ENCODE results near the gene STK24. TPM values are rescaled to one million over a fixed set of nuclear protein-coding genes. Genes with fewer than 3 reads are reported as not detected.

The STK24 gene
- total RNA-seq, 2 donors from 2014 or later, result 115 to 125 TPM

DNA sequence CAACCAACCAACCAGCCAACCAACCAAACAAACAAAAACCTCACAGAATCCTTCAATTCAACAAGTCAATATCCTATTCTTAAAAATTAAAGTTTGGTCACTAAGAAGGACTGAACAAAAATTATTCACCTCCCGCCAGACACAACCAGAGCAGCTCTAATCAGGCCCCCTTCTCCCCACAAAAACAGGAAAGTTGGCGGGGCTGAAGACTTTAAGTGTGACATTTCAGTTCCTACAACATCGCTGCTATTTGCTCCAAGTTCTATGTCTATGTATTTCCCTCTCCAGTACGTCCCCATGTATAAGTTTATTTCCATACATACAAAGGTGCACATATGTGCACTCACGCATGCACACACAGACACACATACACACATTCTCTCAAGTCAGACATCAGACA, 32.8 kb upstream of the STK24 start:
- no peaks in the 10 kb centered on the region for H3K36me3 Mint-ChIP-seq (ENCODE audit: low read depth)
- no peaks in the 10 kb centered on the region for H3K4me1 Mint-ChIP-seq
- H3K4me3 Mint-ChIP-seq, result no peak overlapping the region
- no peaks in the 10 kb centered on the region for H3K36me3 ChIP-seq (ENCODE audit: control insufficient read depth, insufficient read depth, low read length)
- no peak for DNase-seq
- no peaks in the 10 kb centered on the region for H3K9me3 ChIP-seq (ENCODE audit: control insufficient read depth, low read length)
- H3K27me3 ChIP-seq (ENCODE audit: control insufficient read depth, insufficient read depth, low read length, poor library complexity, severe bottlenecking), result peaks cover 13% of the 10 kb centered on the region
- 93 to 100% methylated on average over 3 to 5 of the region's 5 CpGs for WGBS, 2 experiments (ENCODE audit: insufficient coverage in 1 of 2, insufficient read length in 1 of 2)
- no peak overlapping the region for H3K27ac ChIP-seq (ENCODE audit: low read depth, low read length)
- H3K4me1 ChIP-seq (ENCODE audit: control insufficient read depth, insufficient read depth, low read length), result peaks cover 2% of the 10 kb centered on the region
- TF ChIP-seq, protein P1, sequence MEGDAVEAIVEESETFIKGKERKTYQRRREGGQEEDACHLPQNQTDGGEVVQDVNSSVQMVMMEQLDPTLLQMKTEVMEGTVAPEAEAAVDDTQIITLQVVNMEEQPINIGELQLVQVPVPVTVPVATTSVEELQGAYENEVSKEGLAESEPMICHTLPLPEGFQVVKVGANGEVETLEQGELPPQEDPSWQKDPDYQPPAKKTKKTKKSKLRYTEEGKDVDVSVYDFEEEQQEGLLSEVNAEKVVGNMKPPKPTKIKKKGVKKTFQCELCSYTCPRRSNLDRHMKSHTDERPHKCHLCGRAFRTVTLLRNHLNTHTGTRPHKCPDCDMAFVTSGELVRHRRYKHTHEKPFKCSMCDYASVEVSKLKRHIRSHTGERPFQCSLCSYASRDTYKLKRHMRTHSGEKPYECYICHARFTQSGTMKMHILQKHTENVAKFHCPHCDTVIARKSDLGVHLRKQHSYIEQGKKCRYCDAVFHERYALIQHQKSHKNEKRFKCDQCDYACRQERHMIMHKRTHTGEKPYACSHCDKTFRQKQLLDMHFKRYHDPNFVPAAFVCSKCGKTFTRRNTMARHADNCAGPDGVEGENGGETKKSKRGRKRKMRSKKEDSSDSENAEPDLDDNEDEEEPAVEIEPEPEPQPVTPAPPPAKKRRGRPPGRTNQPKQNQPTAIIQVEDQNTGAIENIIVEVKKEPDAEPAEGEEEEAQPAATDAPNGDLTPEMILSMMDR (conservative IDR thresholded peaks at IDR 0.05), result no peak
- peaks cover 2% of the 10 kb centered on the region for H3K27me3 Mint-ChIP-seq (ENCODE audit: insufficient read depth)
- H3K9ac ChIP-seq (ENCODE audit: extremely low read depth, low read length, poor library complexity, severe bottlenecking), result no peak overlapping the region
- H3K27ac Mint-ChIP-seq, result no peak overlapping the region
- H3K9me3 Mint-ChIP-seq, result no peaks in the 10 kb centered on the region
- H3K4me3 ChIP-seq (ENCODE audit: low read length), result no peak overlapping the region

DNA sequence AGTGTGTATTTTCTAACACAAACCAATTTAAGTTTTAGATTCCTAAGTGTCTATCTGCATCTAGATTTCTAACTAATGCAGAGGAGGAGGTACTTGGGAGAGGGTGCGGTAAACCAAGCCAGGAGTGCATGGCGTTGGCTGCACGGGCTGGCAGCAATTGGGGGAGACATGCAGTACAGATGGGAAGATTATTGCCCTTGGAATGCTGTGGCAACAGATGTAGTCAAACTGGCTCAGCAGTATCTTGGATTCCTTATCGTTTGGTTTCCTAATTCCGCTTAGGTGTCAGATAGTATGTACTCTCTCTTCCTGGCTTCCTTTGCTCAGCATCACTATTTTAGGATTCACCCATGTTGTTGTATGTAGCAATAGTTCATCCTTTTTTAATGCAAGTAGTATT, 29.4 kb upstream of the STK24 start:
- Histone ChIP-seq H3K27me3 (ENCODE audit: control insufficient read depth, insufficient read depth, low read length, poor library complexity, severe bottlenecking) (peaks cover 6% of the 10 kb centered on the region), H3K9me3 (ENCODE audit: control insufficient read depth, low read length) (no peaks in the 10 kb centered on the region), H3K4me1 (ENCODE audit: control insufficient read depth, insufficient read depth, low read length) (peaks cover 2% of the 10 kb centered on the region), H3K27ac (ENCODE audit: low read depth, low read length) (no peak overlapping the region), H3K4me3 (ENCODE audit: low read length) (no peak overlapping the region), H3K36me3 (ENCODE audit: control insufficient read depth, insufficient read depth, low read length) (no peaks in the 10 kb centered on the region), H3K9ac (ENCODE audit: extremely low read depth, low read length, poor library complexity, severe bottlenecking) (no peak overlapping the region)
- no peaks in the 10 kb centered on the region for H3K27me3 Mint-ChIP-seq (ENCODE audit: insufficient read depth)
- 57 to 74% methylated on average over 3 to 5 of the region's 5 CpGs for WGBS, 2 experiments (ENCODE audit: insufficient coverage in 1 of 2, insufficient read length in 1 of 2)
- DNase-seq, result peak; percentile 47
- no peaks in the 10 kb centered on the region for H3K9me3 Mint-ChIP-seq
- no peaks in the 10 kb centered on the region for H3K4me1 Mint-ChIP-seq
- no peak overlapping the region for H3K27ac Mint-ChIP-seq
- no peaks in the 10 kb centered on the region for H3K36me3 Mint-ChIP-seq (ENCODE audit: low read depth)
- no peak overlapping the region for H3K4me3 Mint-ChIP-seq
- TF ChIP-seq, protein P1 (conservative IDR thresholded peaks at IDR 0.05), result no peak

DNA sequence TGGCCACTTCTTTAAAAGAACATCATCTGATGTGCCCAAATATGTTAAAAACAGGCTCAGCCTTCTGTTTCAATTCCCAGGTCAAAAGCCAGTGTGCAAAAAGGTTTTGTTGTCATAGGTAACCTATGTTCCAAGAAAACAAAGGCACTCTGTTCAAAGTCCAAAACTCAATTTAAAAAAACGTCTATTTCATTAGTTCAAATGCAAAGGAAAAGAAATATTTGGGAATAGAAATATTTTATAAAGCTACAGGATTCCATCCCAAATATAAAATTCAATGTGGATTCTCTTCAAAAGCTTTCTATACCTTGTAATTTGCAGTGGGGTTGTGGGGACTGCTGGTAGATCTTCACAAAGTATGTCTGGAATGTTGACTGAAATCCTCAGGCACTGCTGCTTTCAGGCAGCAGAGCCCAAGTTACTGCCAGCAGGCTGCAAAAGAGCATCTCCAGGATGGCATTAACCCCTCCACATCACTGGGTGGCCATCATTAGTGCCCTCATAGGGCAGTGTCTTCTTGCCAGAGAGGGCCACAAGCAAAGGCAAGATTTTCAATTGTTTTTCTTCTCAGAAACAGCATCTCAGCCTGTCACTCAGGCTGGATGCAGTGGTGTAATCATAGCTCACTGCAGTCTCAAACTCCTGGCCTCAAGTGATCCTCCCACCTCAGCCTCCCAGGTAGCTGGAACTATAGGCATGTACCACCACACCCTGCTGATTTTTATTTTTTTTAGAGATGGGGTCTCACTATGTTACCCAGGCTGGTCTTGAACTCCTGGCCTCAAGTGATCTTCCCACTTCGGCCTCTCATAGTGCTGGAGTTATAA, 22.8 kb upstream of the STK24 start:
- Histone ChIP-seq H3K4me1 (ENCODE audit: control insufficient read depth, insufficient read depth, low read length) (peaks cover 6% of the 10 kb centered on the region), H3K4me3 (ENCODE audit: low read length) (no peak overlapping the region), H3K27ac (ENCODE audit: low read depth, low read length) (no peak overlapping the region), H3K27me3 (ENCODE audit: control insufficient read depth, insufficient read depth, low read length, poor library complexity, severe bottlenecking) (no peaks in the 10 kb centered on the region), H3K36me3 (ENCODE audit: control insufficient read depth, insufficient read depth, low read length) (no peaks in the 10 kb centered on the region), H3K9me3 (ENCODE audit: control insufficient read depth, low read length) (no peaks in the 10 kb centered on the region), H3K9ac (ENCODE audit: extremely low read depth, low read length, poor library complexity, severe bottlenecking) (no peak overlapping the region)
- DNase-seq, result peak; percentile 65
- Mint-ChIP-seq H3K27ac (peak overlapping the region; percentile 1), H3K36me3 (ENCODE audit: low read depth) (no peaks in the 10 kb centered on the region), H3K4me3 (no peak overlapping the region), H3K9me3 (no peaks in the 10 kb centered on the region), H3K27me3 (ENCODE audit: insufficient read depth) (no peaks in the 10 kb centered on the region), H3K4me1 (peaks cover 5% of the 10 kb centered on the region)
- TF ChIP-seq, protein P1 (conservative IDR thresholded peaks at IDR 0.05), result no peak
- 100% methylated on average over 1 of the region's 2 CpGs for WGBS, 2 experiments (ENCODE audit: insufficient coverage in 1 of 2, insufficient read length in 1 of 2)

All from endodermal cell (in vitro differentiated cells).